GM04504 (cell line): ENCODE measurements around the gene MRPL58.

Experiments used
- DNase-seq: peaks from one replicate; pipeline ENCODE4 v3.0.0-alpha.2; 2012; ENCODE audit warnings: low read depth

MRPL58 gene

GRCh38 chr17:75047398-75048098 lies 35.1 kb downstream of the MRPL58 start:
- DNase-seq, result no peak

DNA sequence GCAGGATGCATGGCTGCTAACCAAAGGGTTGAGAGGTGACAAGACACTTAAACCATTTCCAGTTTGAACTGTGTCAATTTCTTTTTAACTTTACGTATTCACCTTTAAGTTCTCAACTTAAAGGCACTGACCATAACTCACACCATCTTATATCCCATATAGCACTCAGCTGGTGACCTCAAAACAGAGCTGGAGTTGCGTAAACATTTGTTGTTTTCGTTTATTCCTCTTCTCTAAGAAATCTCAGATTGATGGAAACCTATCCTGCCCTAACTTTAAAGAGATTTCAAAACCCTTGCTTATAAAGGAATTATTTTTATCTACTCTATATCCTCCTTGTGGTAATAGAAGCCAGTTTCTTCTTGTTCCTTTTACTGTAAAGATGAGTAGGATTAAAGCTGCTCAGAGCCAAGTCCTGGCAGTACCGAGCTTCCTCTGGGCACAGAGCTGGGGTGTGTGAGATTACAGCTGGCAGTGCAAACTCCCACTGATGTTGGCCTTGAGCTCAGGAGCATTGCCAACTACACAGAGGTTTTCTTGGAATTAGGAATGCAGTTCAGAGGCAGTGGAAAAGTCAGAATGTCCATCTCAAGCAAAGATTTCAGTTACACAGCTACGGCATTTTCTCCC lies 35.9 kb downstream of the MRPL58 start:
- DNase-seq, result no peak

GRCh38 chr17:75049057-75049456 lies 36.6 kb downstream of the MRPL58 start:
- no peak for DNase-seq

DNA sequence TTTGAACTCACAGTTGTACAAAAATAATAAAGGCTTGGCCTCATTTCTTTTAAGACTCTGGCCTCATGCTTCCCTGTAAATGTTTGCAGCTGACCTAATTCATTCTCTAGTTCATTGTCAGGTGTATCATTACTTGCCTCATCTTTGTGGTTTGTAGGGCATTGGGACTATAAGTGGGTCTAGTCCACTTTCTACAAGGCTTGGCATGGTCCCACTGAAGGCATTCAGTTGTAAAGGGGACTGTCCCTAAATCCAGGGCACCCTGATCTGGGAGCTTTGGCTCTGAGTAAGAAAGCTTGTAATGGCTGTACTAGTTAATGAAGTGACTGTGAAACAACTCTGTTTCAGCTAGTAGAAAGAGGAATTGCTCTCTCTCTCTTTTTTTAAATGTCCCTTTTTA lies 37.2 kb downstream of the MRPL58 start:
- no peak for DNase-seq

DNA sequence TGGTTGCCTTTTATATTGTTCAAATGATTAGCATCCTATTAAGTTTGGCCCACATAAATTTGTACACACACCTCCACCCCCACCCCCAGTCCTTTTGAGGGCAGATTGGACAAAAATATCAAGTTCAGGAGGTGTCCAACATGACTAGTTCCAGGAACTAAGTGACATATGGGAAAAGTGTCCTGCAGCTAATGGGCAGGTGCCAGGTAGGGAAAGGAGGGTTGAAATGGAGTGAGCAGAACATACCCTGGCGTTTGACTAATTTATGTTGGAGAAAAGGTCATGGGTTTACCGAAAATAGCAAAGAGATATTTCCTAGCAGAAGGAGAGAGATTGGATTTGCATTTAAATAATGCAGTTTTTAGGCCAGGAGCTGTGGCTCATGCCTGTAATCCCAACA lies 39.5 kb downstream of the MRPL58 start:
- no peak for DNase-seq

- DNase-seq, result peak; percentile 61
Measured at GRCh38 chr17:75059369-75060345, 47.2 kb downstream of the MRPL58 start.

GRCh38 chr17:75060434-75061054 lies 48.1 kb downstream of the MRPL58 start:
- DNase-seq, result no peak

DNA sequence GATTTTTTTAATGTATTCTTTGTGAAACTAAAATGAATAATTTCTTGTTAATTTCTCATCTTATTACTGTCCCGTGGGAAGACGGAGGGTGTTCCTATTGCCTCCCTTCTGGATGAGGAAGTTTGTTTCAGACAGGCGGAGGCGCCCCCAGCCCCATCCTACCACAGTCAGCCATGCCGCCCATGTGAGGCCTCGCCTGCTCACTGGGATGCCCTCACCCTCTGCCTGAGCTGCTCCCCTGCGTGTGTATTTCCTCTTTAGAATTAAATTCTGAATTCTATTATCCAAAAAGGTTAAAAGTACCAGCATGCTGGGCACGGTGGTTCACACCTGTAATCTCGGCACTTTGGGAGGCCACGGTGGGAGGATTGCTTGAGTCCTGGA lies 48.6 kb downstream of the MRPL58 start:
- no peak for DNase-seq

DNA sequence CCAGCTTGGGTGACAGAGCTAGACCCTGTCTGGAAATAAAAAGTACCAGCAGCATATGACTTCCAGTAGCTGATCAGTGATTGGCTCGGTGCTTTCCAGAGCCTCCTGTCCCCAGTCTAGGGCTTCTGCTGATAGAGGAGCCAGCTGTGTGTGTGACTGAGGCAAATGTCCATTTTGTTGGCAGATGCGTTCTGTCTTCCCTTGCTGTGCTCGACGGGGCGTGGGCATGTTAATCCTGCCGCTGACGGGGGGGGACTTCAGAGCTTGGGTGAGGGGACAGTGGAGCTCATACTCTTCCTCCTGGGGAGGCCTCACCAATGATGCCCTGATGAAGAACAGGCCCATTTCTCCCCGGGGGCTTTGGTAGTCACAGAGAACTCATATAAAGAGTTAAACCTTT lies 49.1 kb downstream of the MRPL58 start:
- no peak for DNase-seq

DNA sequence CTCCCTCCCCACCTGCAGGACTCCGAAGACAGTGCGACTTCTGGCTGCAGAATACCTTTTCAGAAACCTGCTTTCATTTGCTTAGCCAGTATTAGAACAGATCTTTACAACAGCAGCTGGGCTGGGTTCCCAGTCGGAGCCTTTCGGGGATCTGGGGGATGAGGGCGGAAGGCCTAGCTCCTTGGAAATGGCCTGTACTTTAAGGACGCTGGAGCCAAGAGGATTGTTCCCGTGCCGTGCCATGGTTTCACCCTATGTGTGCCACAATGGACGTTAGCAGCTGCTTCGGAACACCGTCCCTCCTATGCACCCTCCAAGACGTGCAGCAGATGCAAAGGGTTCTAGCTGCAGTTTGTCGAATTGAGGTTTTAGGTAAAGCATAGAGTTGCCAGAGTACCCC lies 50.7 kb downstream of the MRPL58 start:
- DNase-seq, result no peak

DNA sequence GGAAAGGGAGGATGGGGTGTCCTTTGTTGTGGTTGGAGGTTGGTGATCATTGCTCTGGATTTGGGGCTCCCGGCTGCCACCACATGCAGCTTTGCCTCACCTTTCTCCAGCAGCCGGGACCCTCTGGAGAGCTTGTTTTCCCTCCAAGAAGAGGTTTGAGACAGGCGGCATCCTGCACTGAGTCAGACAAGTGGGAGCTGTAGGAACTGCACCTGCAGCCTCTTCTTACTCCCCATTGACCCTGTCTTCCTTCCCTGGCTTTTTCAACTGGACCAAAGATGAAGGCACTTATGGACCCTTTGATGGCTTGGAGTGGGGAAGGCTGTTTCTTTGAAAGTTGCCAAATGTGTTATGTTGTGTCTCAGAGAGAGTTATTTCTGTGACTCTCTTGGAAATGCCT lies 51.2 kb downstream of the MRPL58 start:
- no peak for DNase-seq

DNA sequence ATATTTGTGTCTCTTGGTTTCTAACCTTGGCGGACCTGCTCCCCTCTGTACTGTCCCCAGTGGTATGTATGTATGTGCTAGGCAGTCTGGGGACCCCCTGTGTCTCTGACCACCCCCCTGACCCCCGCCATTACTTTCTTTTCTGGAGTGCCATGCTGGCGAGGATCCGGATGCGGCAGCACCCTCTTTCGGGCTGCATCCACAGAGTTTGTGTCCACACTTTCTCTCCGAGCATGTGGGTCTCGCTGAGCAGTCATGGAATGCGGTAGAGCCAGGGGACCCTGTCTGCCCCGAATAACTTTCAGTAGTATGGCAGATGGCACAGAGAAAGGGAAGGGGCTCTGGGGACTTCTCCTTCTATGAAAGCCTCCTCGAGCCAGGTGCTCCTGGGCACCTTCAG lies 51.6 kb downstream of the MRPL58 start:
- no peak for DNase-seq

DNA sequence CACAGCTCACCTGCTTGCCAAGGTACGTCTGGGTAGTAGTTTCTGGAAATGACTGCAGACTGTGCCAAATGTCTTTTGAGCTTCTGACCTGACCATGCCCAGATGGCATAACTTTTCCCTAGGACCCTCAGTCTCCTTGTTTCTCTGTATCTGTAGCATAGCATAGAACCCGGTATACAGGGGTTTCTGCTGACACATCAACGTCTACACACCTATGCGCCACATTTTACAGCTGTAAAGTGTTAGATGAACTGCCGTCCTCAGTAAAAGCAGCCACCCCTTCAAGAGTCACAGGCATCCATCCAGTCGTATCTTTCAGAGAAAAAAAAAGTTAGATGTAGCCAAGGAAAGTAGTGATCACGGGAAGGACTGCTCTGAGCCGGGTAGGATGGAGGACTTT lies 52.0 kb downstream of the MRPL58 start:
- DNase-seq, result no peak

DNA sequence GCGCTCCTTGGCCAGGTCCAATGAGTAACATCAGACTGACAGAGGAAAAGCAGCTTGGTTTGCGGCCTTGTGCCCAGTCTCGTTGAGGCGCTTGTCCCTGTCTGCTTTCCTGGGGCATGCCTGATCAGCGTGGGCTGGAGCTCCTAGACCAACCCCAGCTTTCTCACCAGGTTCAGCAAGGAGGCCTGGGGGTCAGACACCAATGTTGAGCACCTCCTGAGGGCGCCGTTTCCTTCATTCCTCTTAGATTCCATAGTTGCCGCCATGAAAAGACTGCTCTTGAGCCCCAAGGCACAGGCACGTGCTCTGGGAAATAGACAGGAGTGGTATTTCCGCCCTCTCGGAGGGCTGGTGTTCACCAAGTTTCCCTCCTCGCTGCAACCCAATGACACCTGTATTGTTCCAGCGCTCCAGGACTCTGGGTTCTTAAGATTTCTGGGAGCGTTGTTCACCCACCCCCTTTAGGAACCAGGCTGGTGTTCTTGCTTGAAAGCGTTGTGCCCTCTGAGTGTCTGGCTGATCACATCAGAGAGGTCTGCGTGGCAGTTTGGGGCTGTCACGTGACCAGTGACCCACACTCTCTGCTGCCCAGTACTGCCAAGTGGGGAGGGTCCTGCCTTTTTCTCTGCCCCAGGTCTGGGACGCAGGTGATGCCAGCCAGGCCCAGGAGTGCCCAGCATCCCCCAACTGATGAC lies 52.5 kb downstream of the MRPL58 start:
- DNase-seq, result no peak

DNA sequence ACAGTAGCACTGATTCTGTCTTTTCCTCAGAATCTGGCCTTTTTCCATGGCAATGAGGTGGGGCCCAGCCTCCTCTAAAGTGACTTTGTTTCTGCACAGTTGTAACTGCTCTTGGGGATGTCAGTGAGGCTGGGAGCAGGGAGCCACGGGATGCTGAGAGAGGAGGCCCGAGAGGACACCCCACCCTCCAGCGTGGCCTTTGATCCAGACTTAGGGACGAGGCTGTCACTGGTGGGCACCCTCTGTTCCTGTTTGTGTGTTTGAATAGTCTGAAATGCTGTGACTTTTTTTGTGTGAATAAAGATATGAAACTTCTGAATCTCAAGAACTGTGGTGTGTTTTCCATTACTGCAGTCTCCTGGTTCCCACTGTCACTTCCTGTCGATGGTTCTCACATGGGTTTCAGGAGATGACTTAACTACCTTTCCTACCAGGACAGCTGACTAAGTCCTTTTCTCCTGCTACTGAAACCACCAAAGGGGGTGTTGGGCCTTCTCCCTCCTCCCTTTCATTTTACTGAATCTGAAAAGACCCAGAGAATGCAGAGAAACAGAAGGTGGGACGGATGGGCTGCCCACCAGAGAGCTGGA lies 53.2 kb downstream of the MRPL58 start:
- no peak for DNase-seq

- DNase-seq, result no peak
Measured at GRCh38 chr17:75067856-75068255, 55.4 kb downstream of the MRPL58 start.

GRCh38 chr17:75068750-75069149 lies 56.3 kb downstream of the MRPL58 start:
- no peak for DNase-seq

- no peak for DNase-seq
Measured at GRCh38 chr17:75069783-75070182, 57.3 kb downstream of the MRPL58 start.
